Measurements from ENCODE around the gene NEMP2.

DNA sequence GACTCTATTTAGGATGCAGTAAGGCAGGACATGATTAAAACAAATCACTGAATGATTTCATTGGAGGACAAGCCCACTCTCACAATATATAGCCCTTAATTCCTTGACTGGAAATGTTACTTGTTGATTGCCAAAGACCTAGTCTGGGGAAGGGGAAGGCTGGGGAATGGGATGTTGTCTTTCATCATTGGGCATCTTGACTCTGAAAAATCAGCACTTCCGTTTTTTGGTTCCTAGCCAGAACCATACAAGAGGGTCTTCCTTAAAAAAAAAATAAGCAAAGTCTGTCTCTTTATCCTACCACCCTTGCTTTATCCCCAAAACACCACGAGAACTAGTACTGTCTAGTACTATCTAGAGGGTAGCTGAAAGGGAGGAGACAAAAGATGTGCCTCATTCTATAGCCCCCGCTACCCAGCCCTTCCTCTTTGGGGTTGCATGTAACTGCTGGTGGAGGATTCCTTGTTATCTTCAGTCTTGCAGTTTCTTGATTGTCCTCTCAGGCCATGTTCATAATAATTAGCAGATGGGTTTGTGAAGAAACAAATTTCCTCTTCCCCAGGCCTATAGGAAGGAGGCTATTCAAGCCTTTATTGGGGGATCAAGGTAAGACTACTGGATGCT is 55.8 kb downstream of the NEMP2 start:
- TF ChIP-seq, protein P1, sequence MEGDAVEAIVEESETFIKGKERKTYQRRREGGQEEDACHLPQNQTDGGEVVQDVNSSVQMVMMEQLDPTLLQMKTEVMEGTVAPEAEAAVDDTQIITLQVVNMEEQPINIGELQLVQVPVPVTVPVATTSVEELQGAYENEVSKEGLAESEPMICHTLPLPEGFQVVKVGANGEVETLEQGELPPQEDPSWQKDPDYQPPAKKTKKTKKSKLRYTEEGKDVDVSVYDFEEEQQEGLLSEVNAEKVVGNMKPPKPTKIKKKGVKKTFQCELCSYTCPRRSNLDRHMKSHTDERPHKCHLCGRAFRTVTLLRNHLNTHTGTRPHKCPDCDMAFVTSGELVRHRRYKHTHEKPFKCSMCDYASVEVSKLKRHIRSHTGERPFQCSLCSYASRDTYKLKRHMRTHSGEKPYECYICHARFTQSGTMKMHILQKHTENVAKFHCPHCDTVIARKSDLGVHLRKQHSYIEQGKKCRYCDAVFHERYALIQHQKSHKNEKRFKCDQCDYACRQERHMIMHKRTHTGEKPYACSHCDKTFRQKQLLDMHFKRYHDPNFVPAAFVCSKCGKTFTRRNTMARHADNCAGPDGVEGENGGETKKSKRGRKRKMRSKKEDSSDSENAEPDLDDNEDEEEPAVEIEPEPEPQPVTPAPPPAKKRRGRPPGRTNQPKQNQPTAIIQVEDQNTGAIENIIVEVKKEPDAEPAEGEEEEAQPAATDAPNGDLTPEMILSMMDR (IDR thresholded peaks at IDR 0.05), result no peak
- no peak for TF ChIP-seq POLR2A (IDR thresholded peaks at IDR 0.05)

Measured in adrenal gland (tissue), 5 donors.